Gastrocnemius medialis (tissue), 4 donors: Measurements from ENCODE around the gene HSPG2. TPM values are rescaled to one million over a fixed set of nuclear protein-coding genes. Genes with fewer than 3 reads are reported as not detected.

ENCODE experiments used
- ATAC-seq, 2 donors: fragments of 150-250 bp; one replicate each; pipeline ENCODE4 v1.9.1; 2016
- DNase-seq, 2 donors: peaks; one replicate each; pipeline ENCODE4 v3.0.0-alpha.2; 2019
- H3K27ac ChIP-seq, 4 donors: fragments of 200-600 bp; sonication (generic); 1 replicate in 1 of 4; 2 replicates in 3 of 4; pipeline ENCODE4 v1.5.1; 2016 to 2018; ENCODE audit warnings: mild to moderate bottlenecking in 2 of 4, moderate library complexity in 1 of 4
- H3K27me3 ChIP-seq, 3 donors: fragments of 200-600 bp; sonication (generic) in 2 of 3; 1 replicate in 1 of 3; 2 replicates in 2 of 3; pipeline versions ENCODE4 v1.5.1 to v1.6.0; 2016 to 2019; ENCODE audit warnings: mild to moderate bottlenecking in 1 of 3, moderate library complexity in 1 of 3
- H3K36me3 ChIP-seq, 2 donors: fragments of 200-600 bp; sonication (generic) in 1 of 2; one replicate each; pipeline ENCODE4 v1.5.1; 2017 to 2018
- H3K4me1 ChIP-seq, 2 donors: fragments of 200-600 bp; sonication (generic) in 1 of 2; one replicate each; pipeline ENCODE4 v1.5.1; 2016 to 2017; ENCODE audit warnings: mild to moderate bottlenecking in 2 of 2
- H3K4me3 ChIP-seq, 4 donors: fragments of 200-600 bp; sonication (generic) in 3 of 4; 1 replicate in 1 of 4; 2 replicates in 3 of 4; pipeline ENCODE4 v1.5.1; 2016 to 2019; ENCODE audit warnings: mild to moderate bottlenecking in 2 of 4
- H3K9me3 ChIP-seq, 3 donors: fragments of 200-600 bp; sonication (generic) in 2 of 3; 1 replicate in 1 of 3; 2 replicates in 2 of 3; pipeline ENCODE4 v1.5.1; 2016 to 2019
- CTCF ChIP-seq, 5 experiments: fragments of 450-650 bp in 3 of 5; fragments of 200-600 bp in 2 of 5; sonication (generic) in 2 of 5; IDR thresholded peaks in 4 of 5; conservative IDR thresholded peaks in 1 of 5; 1 replicate in 4 of 5; 2 replicates in 1 of 5; pipeline ENCODE4 v1.5.1; 2016 to 2019; ENCODE audit warnings: antibody characterized with exemption in 5 of 5, mild to moderate bottlenecking in 3 of 5, moderate library complexity in 3 of 5
- POLR2A ChIP-seq, 2 donors: fragments of 450-650 bp; IDR thresholded peaks; one replicate each; pipeline ENCODE4 v1.6.1; 2017; ENCODE audit warnings: antibody characterized with exemption in 2 of 2, mild to moderate bottlenecking in 2 of 2, moderate library complexity in 2 of 2
- in situ Hi-C, 4 donors: fragments of 200-750 bp; cut with MboI; loops; one replicate each; pipeline versions ENCODE4 v1.15.0 to v1.8.0; 2017; ENCODE audit warnings: low sequenced_read_pairs in 4 of 4
- intact Hi-C: fragments of 100-400 bp; cut with DNase I; formaldehyde crosslinking; loops from one replicate; pipeline ENCODE4 v1.15.1; 2023; ENCODE audit warnings: low total_unique reads
- total RNA-seq, 4 donors: library from RNA; depleted of rRNA; stranded (reverse); fragments of >200 nt; gene quantifications; one replicate each; pipeline versions ENCODE4 v1.1.0 to v1.2.3, GENCODE V29; 2016

HSPG2 gene
- total RNA-seq, 4 donors from 2014 or later: 68.9 to 108 (median 83.5) TPM

- intact Hi-C loops: no loop called here
- DNase-seq (no peak), ATAC-seq (no peak)
- Histone ChIP-seq H3K27me3 (no peaks in the 10 kb centered on the region), H3K27ac (no peak overlapping the region), H3K9me3 (no peaks in the 10 kb centered on the region), H3K36me3 (peaks cover 0 to 89% of the 10 kb centered on the region in 2 donors), H3K4me3 (no peak overlapping the region), H3K4me1 (no peaks in the 10 kb centered on the region)
- in situ Hi-C loops: no loop called here
- TF ChIP-seq POLR2A (IDR thresholded peaks at IDR 0.05): no peak
- TF ChIP-seq CTCF (IDR thresholded peaks at IDR 0.05 in 4 of 5, conservative IDR thresholded peaks at IDR 0.05 in 1 of 5): no peak
These were observed 100.4 kb downstream of the HSPG2 start for GRCh38 chr1:21836729-21837128.

- intact Hi-C loops (no loop called here), in situ Hi-C loops (no loop called here)
These were observed 101.1 kb downstream of the HSPG2 start for GRCh38 chr1:21836010-21836409.

GRCh38 chr1:21834666-21835065 is 102.4 kb downstream of the HSPG2 start:
- no peak for DNase-seq
- no peak for ATAC-seq
- Histone ChIP-seq H3K4me1 (no peaks in the 10 kb centered on the region), H3K9me3 (no peaks in the 10 kb centered on the region), H3K27ac (no peak overlapping the region), H3K27me3 (no peaks in the 10 kb centered on the region), H3K4me3 (no peak overlapping the region), H3K36me3 (peaks cover 0 to 94% of the 10 kb centered on the region in 2 donors)
- in situ Hi-C loops: no loop called here
- no peak for TF ChIP-seq CTCF (IDR thresholded peaks at IDR 0.05 in 4 of 5, conservative IDR thresholded peaks at IDR 0.05 in 1 of 5)
- TF ChIP-seq POLR2A (IDR thresholded peaks at IDR 0.05): no peak
- intact Hi-C loops: no loop called here

More at GRCh38 chr1:21836010-21836409, 101.1 kb downstream of the HSPG2 start:
- TF ChIP-seq CTCF (IDR thresholded peaks at IDR 0.05 in 4 of 5, conservative IDR thresholded peaks at IDR 0.05 in 1 of 5) (no peak), POLR2A (IDR thresholded peaks at IDR 0.05) (no peak)
- H3K36me3 ChIP-seq: peaks cover 0 to 89% of the 10 kb centered on the region in 2 donors
- no peaks in the 10 kb centered on the region for H3K27me3 ChIP-seq
- H3K9me3 ChIP-seq: no peaks in the 10 kb centered on the region
- H3K27ac ChIP-seq: no peak overlapping the region
- ATAC-seq (no peak), DNase-seq (no peak)
- H3K4me3 ChIP-seq: no peak overlapping the region
- H3K4me1 ChIP-seq: no peaks in the 10 kb centered on the region

GRCh38 chr1:21834094-21834493 is 103.0 kb downstream of the HSPG2 start:
- in situ Hi-C loops (no loop called here), intact Hi-C loops (no loop called here)
- no peak for TF ChIP-seq CTCF (IDR thresholded peaks at IDR 0.05 in 4 of 5, conservative IDR thresholded peaks at IDR 0.05 in 1 of 5)
- TF ChIP-seq POLR2A (IDR thresholded peaks at IDR 0.05): no peak
- H3K36me3 ChIP-seq: peaks cover 0 to 94% of the 10 kb centered on the region in 2 donors
- H3K9me3 ChIP-seq: no peaks in the 10 kb centered on the region
- ATAC-seq (no peak), DNase-seq (no peak)
- no peaks in the 10 kb centered on the region for H3K27me3 ChIP-seq
- no peak overlapping the region for H3K27ac ChIP-seq
- H3K4me1 ChIP-seq: no peaks in the 10 kb centered on the region
- no peak overlapping the region for H3K4me3 ChIP-seq

- H3K27me3 ChIP-seq: no peaks in the 10 kb centered on the region
- no peaks in the 10 kb centered on the region for H3K9me3 ChIP-seq
- H3K27ac ChIP-seq: no peak overlapping the region
- H3K4me3 ChIP-seq: no peak overlapping the region
- H3K36me3 ChIP-seq: peaks cover 0 to 94% of the 10 kb centered on the region in 2 donors
- ATAC-seq: no peak
- DNase-seq: no peak
- intact Hi-C loops (no loop called here), in situ Hi-C loops (no loop called here)
- TF ChIP-seq CTCF (IDR thresholded peaks at IDR 0.05 in 4 of 5, conservative IDR thresholded peaks at IDR 0.05 in 1 of 5): no peak
- no peak for TF ChIP-seq POLR2A (IDR thresholded peaks at IDR 0.05)
- H3K4me1 ChIP-seq: no peaks in the 10 kb centered on the region
These were observed 103.6 kb downstream of the HSPG2 start for GRCh38 chr1:21833392-21833976.
